ENCODE measurements around the gene USP16. TPM values are rescaled to one million over a fixed set of nuclear protein-coding genes. Genes with fewer than 3 reads are reported as not detected.

USP16 gene
- total and polyA plus RNA-seq, 2 of the 13 experiments (the other 11 are each of a cell fraction or from before 2014, with no cell fraction given): 16.5 to 46.9 TPM

DNA sequence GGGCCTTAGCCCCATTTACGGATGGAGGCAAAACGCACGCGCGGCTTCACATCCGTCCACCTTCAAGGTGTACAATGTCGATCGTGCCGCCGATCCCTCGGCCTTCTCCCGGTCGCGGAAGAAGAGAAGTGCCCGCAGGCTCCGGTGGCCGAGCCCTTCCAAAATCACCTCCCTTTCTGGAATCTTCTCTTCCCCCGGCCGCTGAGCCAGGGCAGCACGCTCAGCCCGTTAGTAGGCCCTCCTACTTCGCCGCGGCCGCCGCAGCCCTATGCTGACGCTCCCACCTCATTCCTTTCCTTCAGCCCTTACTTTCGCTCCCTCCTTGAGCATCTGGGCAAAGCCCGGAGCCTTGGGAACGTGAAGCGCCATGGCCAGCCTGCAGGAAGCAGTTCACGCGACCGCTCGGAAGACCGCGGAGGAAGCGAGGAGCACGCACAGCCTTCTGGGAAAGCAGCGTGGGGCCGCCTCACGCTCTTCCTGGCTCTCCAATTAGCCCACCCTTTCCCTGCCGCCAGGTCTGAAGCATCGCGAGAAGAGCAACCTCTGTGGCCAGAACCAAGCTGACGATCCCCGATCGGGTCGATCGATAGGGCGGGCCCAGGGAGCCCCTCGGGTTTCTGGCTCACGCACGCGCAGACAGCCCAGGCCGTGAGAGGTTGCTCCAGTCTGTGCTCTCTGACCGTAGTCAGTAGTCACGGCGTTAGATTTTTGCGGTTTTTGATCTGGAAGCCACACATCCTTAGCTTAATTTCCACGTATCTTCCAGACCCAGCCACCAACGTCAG lies 48.9 kb downstream of the USP16 start, which contains the start of gene CCT8 (continued):
- TF ChIP-seq, protein P1, sequence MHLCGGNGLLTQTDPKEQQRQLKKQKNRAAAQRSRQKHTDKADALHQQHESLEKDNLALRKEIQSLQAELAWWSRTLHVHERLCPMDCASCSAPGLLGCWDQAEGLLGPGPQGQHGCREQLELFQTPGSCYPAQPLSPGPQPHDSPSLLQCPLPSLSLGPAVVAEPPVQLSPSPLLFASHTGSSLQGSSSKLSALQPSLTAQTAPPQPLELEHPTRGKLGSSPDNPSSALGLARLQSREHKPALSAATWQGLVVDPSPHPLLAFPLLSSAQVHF (CRISPR knock-in tag; IDR thresholded peaks at IDR 0.05): no peak
- no peak for TF ChIP-seq ZNF446 (CRISPR knock-in tag; IDR thresholded peaks at IDR 0.05)
- TF ChIP-seq, protein P2, sequence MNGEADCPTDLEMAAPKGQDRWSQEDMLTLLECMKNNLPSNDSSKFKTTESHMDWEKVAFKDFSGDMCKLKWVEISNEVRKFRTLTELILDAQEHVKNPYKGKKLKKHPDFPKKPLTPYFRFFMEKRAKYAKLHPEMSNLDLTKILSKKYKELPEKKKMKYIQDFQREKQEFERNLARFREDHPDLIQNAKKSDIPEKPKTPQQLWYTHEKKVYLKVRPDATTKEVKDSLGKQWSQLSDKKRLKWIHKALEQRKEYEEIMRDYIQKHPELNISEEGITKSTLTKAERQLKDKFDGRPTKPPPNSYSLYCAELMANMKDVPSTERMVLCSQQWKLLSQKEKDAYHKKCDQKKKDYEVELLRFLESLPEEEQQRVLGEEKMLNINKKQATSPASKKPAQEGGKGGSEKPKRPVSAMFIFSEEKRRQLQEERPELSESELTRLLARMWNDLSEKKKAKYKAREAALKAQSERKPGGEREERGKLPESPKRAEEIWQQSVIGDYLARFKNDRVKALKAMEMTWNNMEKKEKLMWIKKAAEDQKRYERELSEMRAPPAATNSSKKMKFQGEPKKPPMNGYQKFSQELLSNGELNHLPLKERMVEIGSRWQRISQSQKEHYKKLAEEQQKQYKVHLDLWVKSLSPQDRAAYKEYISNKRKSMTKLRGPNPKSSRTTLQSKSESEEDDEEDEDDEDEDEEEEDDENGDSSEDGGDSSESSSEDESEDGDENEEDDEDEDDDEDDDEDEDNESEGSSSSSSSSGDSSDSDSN (CRISPR knock-in tag; IDR thresholded peaks at IDR 0.05): peak; percentile 74
- peak; percentile 89; the same call in 2 of the 3 replicates for TF ChIP-seq MXI1 (IDR thresholded peaks at IDR 0.05; ENCODE audit: borderline replicate concordance, low read depth, low read length)
- TF ChIP-seq, protein P3, sequence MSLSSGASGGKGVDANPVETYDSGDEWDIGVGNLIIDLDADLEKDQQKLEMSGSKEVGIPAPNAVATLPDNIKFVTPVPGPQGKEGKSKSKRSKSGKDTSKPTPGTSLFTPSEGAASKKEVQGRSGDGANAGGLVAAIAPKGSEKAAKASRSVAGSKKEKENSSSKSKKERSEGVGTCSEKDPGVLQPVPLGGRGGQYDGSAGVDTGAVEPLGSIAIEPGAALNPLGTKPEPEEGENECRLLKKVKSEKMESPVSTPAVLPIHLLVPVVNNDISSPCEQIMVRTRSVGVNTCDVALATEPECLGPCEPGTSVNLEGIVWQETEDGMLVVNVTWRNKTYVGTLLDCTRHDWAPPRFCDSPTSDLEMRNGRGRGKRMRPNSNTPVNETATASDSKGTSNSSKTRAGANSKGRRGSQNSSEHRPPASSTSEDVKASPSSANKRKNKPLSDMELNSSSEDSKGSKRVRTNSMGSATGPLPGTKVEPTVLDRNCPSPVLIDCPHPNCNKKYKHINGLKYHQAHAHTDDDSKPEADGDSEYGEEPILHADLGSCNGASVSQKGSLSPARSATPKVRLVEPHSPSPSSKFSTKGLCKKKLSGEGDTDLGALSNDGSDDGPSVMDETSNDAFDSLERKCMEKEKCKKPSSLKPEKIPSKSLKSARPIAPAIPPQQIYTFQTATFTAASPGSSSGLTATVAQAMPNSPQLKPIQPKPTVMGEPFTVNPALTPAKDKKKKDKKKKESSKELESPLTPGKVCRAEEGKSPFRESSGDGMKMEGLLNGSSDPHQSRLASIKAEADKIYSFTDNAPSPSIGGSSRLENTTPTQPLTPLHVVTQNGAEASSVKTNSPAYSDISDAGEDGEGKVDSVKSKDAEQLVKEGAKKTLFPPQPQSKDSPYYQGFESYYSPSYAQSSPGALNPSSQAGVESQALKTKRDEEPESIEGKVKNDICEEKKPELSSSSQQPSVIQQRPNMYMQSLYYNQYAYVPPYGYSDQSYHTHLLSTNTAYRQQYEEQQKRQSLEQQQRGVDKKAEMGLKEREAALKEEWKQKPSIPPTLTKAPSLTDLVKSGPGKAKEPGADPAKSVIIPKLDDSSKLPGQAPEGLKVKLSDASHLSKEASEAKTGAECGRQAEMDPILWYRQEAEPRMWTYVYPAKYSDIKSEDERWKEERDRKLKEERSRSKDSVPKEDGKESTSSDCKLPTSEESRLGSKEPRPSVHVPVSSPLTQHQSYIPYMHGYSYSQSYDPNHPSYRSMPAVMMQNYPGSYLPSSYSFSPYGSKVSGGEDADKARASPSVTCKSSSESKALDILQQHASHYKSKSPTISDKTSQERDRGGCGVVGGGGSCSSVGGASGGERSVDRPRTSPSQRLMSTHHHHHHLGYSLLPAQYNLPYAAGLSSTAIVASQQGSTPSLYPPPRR (CRISPR knock-in tag; IDR thresholded peaks at IDR 0.05; ENCODE audit: borderline replicate concordance): no peak
- 0 out of 2 replicates have a peak, but pooled peaks have one; percentile 17 for TF ChIP-seq ZNF558 (CRISPR knock-in tag; IDR thresholded peaks at IDR 0.05; ENCODE audit: borderline replicate concordance)
- TF ChIP-seq, protein P4, sequence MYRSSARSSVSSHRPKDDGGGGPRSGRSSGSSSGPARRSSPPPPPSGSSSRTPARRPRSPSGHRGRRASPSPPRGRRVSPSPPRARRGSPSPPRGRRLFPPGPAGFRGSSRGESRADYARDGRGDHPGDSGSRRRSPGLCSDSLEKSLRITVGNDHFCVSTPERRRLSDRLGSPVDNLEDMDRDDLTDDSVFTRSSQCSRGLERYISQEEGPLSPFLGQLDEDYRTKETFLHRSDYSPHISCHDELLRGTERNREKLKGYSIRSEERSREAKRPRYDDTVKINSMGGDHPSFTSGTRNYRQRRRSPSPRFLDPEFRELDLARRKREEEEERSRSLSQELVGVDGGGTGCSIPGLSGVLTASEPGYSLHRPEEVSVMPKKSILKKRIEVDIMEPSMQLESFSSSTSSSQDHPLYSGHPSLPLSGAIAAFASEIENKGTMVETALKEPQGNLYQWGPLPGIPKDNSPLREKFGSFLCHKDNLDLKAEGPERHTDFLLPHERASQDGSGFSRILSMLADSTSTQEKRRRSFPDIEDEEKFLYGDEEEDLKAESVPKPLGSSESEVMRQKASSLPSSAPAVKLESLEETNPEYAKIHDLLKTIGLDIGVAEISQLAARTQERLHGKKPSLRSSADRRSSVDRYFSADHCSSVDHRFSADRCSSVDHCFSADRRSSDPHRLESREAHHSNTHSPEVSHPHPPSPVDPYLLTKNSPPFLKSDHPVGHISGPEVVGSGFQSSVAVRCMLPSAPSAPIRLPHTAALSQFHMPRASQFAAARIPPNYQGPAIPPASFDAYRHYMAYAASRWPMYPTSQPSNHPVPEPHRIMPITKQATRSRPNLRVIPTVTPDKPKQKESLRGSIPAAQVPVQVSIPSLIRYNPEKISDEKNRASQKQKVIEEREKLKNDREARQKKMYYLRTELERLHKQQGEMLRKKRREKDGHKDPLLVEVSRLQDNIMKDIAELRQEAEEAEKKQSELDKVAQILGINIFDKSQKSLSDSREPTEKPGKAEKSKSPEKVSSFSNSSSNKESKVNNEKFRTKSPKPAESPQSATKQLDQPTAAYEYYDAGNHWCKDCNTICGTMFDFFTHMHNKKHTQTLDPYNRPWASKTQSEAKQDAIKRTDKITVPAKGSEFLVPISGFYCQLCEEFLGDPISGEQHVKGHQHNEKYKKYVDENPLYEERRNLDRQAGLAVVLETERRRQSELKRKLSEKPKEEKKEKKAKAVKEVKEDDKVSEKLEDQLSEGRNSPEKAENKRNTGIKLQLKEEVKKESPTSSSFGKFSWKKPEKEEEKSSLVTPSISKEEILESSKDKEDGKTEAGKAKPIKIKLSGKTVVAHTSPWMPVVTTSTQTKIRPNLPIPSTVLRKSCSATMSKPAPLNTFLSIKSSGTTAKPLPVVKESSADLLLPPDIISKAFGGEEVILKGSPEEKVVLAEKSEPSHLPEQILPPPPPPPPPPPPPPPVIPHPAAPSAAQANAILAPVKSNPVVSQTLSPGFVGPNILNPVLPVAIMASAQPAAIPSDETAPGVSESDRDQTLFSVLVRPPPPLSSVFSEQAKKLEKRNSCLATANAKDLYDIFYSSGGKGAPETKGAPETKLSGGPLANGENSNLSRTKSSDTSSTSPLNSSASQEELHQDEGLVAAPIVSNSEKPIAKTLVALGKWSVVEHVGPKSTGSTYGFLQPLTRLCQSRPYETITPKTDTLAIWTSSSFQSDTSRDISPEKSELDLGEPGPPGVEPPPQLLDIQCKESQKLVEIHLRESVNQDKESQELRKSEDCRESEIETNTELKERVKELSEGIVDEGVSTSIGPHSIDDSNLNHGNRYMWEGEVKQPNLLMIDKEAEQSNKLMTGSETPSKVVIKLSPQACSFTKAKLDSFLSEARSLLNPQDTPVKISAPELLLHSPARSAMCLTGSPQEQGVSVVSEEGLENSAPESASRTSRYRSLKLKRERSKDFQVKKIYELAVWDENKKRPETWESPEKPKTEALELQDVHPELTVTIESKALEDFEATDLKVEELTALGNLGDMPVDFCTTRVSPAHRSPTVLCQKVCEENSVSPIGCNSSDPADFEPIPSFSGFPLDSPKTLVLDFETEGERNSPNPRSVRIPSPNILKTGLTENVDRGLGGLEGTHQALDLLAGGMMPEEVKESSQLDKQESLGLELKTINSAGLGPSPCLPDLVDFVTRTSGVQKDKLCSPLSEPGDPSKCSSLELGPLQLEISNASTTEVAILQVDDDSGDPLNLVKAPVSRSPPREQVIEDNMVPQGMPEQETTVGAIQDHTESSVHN (CRISPR knock-in tag; IDR thresholded peaks at IDR 0.05): peak; percentile 61; the same call in 1 of the 2 replicates
- TF ChIP-seq ZNF441 (CRISPR knock-in tag; IDR thresholded peaks at IDR 0.05; ENCODE audit: borderline replicate concordance): peak; percentile 56; the same call in 1 of the 2 replicates
- peak; percentile 76 for TF ChIP-seq NFYC (CRISPR knock-in tag; IDR thresholded peaks at IDR 0.05)
- peak; percentile 98 for TF ChIP-seq KMT2B (CRISPR knock-in tag; IDR thresholded peaks at IDR 0.05)

Data from HepG2 (cell line).